ENCODE data around the gene FBXO48.

DNA sequence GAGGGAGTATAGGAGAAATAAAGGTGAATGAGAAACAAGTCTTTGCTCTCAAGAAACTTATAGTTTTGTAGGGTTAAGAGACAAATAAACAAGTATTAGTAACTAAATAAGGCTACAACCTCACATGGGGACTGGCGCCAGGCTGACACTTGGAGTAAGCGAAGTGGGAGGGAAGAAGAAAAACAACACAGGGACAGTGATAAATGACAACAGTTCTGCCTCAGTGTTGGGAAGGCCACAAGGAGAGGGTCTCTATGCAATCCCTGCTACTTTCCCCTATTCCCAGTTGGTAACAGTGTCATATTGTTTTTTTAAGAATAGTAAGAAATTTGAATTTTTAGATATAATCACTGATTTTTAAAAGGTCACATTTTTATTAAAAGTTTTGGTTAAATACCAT is 4.3 kb upstream of the FBXO48 start:
- TF ChIP-seq NRF1 (IDR thresholded peaks at IDR 0.05; ENCODE audit: low read depth, low read length) (no peak), RXRA (IDR thresholded peaks at IDR 0.05; ENCODE audit: borderline replicate concordance, low read depth) (no peak), ELF1 (IDR thresholded peaks at IDR 0.05) (no peak), YY1 (IDR thresholded peaks at IDR 0.05; ENCODE audit: low read depth) (no peak), TAF1 (IDR thresholded peaks at IDR 0.05; ENCODE audit: borderline replicate concordance, low read depth, low read length) (no peak), EP300 (IDR thresholded peaks at IDR 0.05; ENCODE audit: borderline replicate concordance in 1 of 2, low read depth in 1 of 2, low read length in 1 of 2) (no peak), JUND (IDR thresholded peaks at IDR 0.05) (no peak), MXI1 (IDR thresholded peaks at IDR 0.05; ENCODE audit: low read depth, low read length) (no peak), EZH2phosphoT487 (IDR thresholded peaks at IDR 0.05; ENCODE audit: borderline replicate concordance, low read depth) (no peak)
- TF ChIP-seq, protein P1, sequence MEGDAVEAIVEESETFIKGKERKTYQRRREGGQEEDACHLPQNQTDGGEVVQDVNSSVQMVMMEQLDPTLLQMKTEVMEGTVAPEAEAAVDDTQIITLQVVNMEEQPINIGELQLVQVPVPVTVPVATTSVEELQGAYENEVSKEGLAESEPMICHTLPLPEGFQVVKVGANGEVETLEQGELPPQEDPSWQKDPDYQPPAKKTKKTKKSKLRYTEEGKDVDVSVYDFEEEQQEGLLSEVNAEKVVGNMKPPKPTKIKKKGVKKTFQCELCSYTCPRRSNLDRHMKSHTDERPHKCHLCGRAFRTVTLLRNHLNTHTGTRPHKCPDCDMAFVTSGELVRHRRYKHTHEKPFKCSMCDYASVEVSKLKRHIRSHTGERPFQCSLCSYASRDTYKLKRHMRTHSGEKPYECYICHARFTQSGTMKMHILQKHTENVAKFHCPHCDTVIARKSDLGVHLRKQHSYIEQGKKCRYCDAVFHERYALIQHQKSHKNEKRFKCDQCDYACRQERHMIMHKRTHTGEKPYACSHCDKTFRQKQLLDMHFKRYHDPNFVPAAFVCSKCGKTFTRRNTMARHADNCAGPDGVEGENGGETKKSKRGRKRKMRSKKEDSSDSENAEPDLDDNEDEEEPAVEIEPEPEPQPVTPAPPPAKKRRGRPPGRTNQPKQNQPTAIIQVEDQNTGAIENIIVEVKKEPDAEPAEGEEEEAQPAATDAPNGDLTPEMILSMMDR (IDR thresholded peaks at IDR 0.05) = no peak
- TF ChIP-seq, protein P2, sequence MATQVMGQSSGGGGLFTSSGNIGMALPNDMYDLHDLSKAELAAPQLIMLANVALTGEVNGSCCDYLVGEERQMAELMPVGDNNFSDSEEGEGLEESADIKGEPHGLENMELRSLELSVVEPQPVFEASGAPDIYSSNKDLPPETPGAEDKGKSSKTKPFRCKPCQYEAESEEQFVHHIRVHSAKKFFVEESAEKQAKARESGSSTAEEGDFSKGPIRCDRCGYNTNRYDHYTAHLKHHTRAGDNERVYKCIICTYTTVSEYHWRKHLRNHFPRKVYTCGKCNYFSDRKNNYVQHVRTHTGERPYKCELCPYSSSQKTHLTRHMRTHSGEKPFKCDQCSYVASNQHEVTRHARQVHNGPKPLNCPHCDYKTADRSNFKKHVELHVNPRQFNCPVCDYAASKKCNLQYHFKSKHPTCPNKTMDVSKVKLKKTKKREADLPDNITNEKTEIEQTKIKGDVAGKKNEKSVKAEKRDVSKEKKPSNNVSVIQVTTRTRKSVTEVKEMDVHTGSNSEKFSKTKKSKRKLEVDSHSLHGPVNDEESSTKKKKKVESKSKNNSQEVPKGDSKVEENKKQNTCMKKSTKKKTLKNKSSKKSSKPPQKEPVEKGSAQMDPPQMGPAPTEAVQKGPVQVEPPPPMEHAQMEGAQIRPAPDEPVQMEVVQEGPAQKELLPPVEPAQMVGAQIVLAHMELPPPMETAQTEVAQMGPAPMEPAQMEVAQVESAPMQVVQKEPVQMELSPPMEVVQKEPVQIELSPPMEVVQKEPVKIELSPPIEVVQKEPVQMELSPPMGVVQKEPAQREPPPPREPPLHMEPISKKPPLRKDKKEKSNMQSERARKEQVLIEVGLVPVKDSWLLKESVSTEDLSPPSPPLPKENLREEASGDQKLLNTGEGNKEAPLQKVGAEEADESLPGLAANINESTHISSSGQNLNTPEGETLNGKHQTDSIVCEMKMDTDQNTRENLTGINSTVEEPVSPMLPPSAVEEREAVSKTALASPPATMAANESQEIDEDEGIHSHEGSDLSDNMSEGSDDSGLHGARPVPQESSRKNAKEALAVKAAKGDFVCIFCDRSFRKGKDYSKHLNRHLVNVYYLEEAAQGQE (IDR thresholded peaks at IDR 0.05; ENCODE audit: low read depth, low read length) = no peak
- TF ChIP-seq, protein P3, sequence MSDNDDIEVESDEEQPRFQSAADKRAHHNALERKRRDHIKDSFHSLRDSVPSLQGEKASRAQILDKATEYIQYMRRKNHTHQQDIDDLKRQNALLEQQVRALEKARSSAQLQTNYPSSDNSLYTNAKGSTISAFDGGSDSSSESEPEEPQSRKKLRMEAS (IDR thresholded peaks at IDR 0.05; ENCODE audit: low read depth) = no peak

Data from SK-N-SH (cell line).